Putamen (tissue), 1 donor: ENCODE data around the gene FAM50A.

ENCODE experiments used
- DNase-seq: peaks from one replicate; pipeline ENCODE4 v3.0.0-alpha.2; 2016; ENCODE audit warnings: low spot score

The FAM50A gene

GRCh38 chrX:154412468-154412867, 31.5 kb upstream of the FAM50A start:
- DNase-seq = no peak

DNA sequence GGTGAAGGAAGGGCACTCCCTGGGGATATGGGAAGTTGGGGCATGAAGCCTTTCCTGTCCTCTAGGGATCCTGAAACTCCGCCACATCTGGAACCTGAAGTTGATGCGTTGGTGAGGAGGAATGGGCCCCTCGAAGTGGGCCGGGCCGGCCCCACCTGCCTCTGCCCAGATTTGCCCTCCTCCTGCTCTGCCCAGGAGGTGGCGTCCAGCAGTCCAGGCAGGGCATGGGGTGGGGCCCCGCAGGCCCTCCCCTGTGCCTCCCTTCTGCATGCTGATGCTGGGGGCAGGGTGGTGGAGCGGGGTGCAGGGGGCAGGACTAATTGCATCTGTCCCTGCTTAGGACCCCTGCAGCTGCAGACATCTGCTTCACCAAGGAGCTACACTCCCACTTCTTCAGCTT, 30.8 kb upstream of the FAM50A start:
- DNase-seq = no peak

DNA sequence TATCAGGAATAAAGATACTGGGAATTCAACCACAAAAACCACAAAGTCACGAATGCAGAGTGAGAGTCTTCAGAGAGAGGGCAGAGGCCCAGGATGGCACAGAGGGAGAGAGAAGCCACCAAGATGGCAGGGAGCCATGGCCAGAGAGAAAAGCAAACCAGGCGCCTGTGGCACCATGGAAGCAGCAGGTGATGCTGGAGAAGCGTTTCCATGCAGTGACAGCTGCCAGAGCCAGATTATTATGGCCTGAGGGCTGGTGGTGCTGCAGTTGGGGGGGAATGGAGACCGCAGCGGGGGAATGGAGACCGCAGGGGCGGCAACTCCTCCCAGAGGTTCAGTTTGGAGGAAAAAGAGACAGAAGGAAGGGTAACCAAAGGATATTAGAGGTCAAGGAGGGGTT, 26.8 kb upstream of the FAM50A start:
- no peak for DNase-seq

DNA sequence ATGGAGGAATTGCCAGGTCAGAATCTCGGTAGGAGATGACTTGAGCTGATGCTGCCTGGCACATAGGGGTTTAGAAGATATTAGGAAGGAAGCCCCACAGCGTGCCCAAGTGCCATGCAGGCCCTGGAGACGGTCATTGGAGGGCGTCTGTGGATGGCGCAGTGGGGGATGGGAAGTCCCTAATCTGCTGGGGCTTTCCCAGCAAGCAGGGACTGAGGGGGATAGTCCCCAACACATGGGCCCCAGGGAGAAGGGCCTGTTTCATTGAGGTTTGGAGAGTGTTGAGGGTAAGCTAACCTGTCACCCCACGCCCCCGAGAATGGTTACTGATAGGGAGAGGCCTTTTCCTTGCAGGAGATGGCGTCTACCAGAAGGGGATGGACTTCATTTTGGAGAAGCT, 24.8 kb upstream of the FAM50A start:
- DNase-seq = no peak

- no peak for DNase-seq
Measured at GRCh38 chrX:154419688-154420401, 24.1 kb upstream of the FAM50A start.

- no peak for DNase-seq
Measured at GRCh38 chrX:154420402-154420756, 23.6 kb upstream of the FAM50A start.

DNA sequence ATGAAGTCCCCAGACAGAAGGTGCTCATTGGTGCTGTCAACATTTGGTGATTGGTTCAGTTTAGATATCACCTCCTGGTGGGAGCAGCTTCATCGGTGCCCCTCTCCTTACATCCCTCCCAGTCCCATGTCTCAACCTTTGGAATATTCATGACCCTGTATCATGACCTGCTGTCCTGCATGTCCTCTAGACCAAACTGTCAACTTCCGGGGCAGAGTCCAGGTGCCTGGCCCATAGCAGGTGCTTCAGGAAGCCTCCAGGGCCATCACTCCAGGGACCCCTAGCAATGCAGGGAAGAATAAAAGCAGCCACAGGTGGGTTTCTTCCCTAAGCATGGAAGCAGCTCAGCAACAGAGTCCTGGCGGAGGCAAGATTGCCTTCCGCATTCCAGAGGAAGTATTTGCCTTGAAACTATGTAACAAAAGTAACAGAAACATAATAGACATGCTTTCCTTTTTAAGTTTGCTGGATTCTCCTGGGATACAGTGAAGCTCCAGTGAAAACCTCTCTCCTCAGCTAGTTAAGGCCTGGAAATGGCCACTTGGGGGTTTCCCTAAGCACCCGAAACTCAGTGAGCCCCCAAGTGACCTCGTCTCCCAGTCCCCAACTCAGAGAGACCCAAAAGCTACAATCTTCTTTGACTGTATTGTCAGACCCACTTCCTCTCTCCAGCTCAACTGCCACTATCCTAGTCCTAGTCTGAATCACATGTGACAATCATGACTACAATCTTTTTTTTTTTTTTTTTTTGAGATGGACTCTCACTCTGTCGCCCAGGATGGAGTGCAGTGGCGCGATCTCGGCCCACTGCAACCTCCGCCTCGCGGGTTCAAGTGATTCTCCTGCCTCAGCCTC, 16.8 kb upstream of the FAM50A start:
- DNase-seq = no peak

GRCh38 chrX:154428176-154429171, 15.5 kb upstream of the FAM50A start, which contains the start of gene ATP6AP1:
ATP6AP1 (plus strand) TSS chrX:154428677; CDS start chrX:154428693, 16 bp downstream.
- DNase-seq = peak; percentile 91

- no peak for DNase-seq
Measured at GRCh38 chrX:154429711-154430110, 14.2 kb upstream of the FAM50A start.

DNA sequence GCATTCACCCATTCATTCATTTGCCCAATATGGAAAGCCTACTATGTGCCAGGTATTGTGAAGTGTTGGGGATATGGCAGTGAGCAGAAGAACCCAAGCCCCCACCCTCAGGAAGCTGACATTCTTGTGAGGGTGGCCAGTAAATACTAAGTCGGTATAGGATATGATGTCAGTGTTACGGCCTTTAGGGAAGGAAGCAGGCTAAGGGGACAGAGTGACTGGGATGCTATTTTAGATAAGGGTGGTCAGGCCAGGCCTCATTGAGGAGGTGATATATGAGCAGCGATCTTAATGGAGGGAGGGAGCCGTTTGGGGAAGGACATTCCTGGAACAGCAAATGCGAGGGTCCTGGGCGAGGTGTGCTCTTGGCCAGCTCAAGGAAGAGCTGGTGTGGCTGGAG, 13.5 kb upstream of the FAM50A start:
- DNase-seq = no peak

DNA sequence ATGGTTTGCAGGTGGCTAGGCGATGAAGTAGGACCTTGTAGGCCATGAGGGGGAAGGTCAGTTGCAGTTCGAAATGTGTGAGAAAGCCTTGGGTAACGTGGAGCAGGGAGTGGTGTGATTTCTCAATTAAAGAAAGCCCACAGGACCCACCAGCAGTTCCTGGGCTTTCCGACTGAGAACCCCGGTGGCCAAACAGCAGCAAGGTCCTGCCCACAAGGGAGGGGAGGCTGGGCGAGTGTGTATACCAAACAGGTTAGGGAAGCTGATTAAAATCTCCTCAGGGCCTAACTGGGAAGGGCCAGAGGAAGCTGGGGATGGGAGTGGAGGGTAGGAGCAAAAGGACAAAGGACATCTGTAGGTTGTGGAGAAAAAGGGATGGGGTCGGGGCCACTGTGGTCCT, 13.0 kb upstream of the FAM50A start:
- no peak for DNase-seq

DNA sequence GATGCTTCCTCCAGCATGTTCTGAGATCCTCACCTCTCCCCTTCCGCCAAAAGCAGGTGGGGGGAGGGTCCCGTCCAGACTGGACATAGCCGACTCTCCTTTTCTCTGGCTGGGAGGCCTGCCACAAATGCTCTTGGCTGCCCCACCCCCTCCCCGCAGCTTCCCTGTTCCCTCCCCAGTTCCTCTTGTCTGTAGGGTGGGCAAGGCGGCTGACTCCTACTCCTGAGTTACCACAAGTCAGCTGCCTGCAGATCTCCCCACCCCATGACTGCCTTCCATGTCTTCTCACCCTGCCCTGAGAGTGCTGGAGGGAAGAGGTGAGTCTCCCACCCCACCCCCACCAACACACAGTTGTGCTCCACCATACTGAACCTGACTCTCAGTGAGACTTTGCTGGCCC, 12.6 kb upstream of the FAM50A start:
- DNase-seq = no peak

GRCh38 chrX:154432210-154432609, 11.7 kb upstream of the FAM50A start:
- no peak for DNase-seq

DNA sequence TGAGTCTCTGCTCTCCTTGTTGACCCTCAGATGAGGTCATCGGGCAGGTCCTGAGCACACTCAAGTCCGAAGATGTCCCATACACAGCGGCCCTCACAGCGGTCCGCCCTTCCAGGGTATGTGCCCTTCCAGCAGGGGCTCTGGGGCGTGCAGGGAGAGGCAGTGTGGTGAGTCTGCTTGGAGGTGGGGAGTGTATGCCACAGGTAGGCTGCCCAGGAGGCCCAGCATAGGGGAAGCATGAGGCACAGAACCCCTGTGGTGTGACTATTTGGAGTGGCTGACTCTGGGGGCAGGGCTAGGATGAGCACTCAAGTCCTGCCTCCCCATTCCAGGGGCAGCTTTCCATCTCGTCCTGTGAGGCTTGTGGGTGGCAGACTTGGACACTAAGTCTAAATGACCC, 10.3 kb upstream of the FAM50A start:
- DNase-seq = no peak

- DNase-seq = no peak
Measured at GRCh38 chrX:154434394-154435168, 9.4 kb upstream of the FAM50A start.

DNA sequence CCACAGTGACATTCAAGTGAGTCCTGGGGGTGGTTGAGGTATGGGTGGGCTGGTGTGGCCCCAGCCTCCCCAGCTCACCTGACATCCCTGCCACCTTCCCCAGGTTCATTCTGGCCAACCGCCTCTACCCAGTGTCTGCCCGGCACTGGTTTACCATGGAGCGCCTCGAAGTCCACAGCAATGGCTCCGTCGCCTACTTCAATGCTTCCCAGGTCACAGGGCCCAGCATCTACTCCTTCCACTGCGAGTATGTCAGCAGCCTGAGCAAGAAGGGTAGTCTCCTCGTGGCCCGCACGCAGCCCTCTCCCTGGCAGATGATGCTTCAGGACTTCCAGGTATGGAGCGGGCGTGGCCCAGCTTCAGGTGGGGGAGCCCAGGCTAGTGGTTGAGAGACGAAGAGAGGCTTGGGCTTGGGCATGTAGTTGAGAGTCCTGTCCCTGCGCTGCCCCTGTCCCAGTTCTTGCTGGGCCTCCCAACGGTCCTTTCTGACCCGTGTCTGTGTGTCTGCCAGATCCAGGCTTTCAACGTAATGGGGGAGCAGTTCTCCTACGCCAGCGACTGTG, 8.7 kb upstream of the FAM50A start:
- no peak for DNase-seq

DNA sequence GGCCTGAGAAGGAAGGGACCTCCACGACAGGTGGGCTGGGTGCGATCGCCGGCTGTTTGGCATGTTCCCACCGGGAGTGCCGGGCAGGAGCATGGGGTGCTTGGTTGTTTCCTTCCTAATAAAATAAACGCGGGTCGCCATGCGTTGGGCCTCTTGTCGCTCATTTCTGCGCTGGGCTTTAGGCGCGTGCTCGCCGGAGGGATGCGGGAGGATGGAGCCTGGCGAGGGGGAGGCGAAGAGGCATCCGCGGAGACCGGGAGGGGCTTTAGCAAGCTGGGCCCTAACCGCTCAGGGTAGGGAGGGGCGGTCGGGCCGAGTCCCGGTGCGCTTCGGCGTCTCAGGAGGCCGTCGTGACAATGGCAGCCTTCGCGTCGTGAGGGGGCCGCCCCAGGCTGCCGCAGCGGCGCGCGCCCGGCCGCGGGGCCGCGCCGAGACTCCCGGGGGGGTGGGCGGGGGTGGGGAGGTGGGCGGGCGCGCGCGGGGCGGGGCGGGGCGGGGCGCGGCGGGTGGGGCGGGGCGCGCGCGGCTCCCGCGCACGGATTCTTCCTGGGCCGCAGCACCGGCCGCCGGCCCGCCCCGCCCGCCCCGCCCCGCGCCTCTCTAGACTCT, 7.5 kb upstream of the FAM50A start:
- DNase-seq = no peak

DNA sequence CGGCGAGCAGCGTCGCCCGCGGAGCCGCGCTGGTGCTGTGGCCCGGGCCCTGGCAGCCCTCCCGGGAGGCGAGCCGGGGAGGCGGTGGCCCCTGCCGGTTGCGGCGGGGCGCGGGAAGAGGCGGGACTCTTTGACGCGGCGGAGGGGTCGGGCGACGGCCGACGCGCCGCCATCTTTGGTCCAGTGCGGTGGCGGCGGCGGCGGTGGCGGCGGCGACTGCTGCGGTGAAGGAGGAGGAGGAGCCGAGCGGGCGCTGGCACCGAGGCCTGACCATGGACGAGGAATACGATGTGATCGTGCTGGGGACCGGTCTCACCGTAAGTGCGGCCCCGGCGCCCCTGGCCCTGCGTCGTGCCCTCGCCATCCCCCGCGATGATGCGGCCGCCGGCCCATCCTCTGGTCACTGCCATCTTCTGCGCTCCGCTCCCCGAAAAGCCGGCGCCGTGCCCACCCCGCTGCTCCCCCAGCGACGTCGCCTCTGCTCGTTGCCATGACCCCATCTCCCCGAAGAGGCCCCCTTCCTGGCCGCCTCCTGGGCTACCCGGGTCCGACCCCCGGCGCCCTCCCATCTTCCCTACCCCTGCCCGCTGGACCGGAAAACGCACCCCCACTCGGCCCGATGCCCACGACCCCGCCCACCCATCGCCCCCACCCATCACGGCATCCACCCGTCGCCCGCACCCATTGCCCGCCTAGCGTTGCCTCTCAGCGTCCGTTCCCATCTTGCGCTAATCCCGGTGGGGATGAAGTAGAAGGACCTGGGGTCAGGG, 6.8 kb upstream of the FAM50A start, which contains the start of gene GDI1:
Gene GDI1, plus strand, starts transcription at position 172 of the 770 bp plus-strand sequence. Its CDS starts 101 bp downstream, at position 273.
- no peak for DNase-seq

- DNase-seq = no peak
Measured at GRCh38 chrX:154437971-154438893, 5.7 kb upstream of the FAM50A start.
